NCI-H146 (cell line): ENCODE results near the gene NELL1.
A peak's percentile ranks its signal among the peaks of the same experiment; 100 is the strongest.

Source experiments
- DNase-seq: peaks from one replicate; lab custom pipeline; 2025; lab: John Stamatoyannopoulos, UW

The NELL1 gene

DNA sequence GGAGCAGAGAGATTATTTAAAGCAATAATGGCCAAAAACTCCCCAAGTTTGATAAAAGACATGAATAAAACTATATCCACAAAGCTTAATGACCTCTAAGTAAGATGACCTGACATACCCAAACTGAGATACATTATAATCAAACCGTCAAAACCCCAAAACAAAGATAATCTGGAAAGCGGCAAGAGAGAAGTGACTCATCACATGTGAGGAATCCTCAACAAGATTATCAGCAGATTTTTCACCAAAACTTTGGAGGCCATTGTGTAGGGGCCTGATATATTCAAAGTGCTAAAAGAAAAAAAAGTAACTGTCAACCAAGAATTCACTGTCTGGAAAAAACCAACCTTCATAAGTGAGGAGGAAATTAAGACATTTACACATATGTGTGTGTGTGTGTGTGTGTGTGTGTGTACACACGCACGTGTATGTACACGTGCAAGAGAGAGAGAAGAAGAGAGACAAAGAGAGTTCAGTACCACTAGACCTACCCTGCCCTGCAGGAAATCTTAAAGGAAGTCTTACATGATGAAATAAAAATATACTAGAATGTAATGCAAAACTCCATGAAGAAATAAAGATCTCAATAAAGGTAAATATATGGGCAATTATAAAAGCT is 752.4 kb downstream of the NELL1 start:
- no peak for DNase-seq

DNA sequence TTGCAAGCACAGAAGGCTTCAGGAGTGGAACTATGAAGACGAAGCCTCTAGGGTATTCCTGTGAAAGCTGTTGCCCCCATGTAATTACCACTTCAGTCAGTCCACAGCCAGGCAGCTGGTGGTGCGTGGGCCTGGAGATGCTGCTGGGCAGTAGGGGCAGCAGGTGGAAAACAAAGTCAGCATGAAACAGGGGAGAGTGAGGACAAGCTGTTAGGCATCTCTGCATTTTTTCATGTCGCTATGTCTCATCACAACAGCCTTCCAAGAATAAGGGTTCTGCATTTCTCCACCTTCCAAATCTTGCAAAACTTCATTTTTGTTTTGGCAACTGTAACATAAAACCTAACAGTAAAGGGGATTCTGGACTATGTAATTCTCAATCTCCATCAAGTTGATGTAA is 757.5 kb downstream of the NELL1 start:
- DNase-seq: peak; percentile 46

GRCh38 chr11:21427726-21428125 is 758.3 kb downstream of the NELL1 start:
- DNase-seq: no peak

- peak; percentile 13 for DNase-seq
Observed at GRCh38 chr11:21428796-21429195, 759.4 kb downstream of the NELL1 start.

- no peak for DNase-seq
Observed at GRCh38 chr11:21429401-21429800, 760.0 kb downstream of the NELL1 start.

DNA sequence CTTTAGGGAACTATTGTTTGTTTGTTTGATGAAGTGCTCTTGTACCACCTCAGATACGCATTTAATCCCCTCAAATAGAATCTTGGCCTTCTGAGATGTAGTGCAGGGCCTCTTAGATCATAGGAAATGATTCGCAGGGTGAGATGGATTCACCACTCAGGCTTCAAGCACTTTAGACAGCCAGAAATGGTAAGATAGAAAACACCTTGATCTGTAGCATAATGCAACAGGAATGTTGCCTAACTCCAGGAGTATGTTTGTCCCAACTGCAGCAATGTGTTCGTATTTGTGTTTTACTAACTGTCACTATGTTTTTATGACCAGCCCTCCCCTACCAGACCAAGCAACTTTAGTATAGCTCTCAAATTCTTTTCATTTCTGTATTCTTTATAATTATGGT is 761.2 kb downstream of the NELL1 start:
- no peak for DNase-seq

DNA sequence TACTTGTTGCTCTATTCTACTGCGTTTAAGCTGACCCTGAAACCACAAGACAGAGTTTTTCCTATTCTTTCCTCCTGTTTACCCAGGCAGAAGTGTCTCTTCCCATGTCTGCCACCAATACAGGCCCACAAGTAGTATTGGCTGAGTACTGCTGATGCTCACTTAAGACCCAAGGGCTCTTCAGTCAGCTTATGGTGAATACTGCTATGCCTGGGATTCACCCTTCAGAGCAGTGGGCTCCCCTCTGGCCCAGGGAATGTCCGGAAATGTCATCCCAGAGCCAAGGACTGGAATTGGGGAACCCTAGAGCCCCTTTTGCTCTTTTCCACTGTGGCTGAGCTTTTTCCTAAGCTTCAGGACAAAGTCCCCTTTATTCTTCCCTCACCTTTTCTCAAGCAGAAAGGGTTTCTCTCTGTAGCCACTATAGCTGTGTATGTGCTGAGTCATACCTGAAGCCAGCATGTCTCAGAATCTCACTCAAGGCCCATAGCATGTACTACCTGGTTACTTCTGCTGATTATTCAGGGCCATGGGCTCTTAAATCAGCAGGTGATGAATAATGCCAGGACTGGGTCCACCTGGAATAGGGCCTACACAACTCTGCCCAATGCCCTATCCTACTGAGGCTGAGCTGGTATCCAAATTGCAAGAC is 777.7 kb downstream of the NELL1 start:
- no peak for DNase-seq

DNA sequence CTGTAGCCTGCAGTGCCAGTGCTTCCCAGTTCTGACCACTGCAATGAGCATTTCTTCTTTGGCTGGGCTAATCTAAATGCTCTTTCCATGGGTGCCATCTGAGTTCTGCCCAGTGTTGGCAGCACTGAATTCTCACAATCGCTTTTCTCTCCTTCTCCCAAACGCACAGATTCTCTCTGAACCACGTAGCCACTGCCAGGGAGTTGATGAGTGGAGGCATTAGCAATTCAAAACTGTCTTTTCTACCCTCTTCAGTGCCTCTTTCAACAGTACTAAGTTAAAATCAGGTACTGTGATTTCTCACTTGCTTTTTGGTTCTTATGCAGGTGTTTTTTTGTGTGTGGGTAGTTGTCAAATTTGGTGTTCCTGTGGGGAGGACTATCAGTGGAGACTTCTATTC is 778.5 kb downstream of the NELL1 start:
- DNase-seq: no peak

DNA sequence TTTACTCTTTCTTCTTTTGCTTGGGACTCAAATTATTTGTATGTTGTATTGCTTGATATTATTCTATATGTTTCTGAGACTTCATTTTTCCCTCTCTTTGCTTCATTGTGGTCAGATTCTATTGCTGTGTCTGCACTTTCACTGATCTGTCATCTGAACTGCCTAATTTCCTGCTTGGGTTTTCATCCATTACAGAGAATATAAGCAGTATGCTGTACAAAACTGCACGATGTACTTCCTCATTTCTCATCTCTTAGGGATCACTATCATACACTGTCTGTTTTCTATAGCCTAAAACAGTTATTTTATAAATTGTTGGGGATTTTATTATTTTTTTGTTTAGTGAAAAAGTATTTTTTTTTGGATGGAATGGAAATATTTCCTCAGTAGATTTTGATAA is 786.8 kb downstream of the NELL1 start:
- no peak for DNase-seq

- DNase-seq: no peak
Observed at GRCh38 chr11:21460082-21460481, 790.7 kb downstream of the NELL1 start.

DNA sequence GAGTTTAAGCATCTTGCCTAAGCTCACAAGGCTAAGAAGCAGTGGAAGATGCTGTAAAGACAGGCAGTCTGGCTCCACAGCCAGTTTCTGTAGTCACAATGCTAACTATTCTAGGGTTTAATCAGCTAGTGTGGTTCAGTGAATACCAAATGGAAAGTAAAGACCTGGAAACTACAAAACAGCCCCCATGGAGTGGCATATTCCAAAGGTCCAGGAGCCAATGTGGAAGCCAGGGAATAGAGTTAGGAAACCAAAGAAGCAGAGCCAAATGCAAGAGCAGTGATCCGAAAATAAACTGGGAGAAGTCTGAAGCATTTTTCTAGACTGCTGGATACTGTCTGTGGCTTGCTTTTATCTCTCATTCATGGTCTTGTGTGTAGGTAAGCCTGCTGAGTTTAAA is 792.3 kb downstream of the NELL1 start:
- DNase-seq: no peak

GRCh38 chr11:21464601-21465193 is 795.3 kb downstream of the NELL1 start:
- no peak for DNase-seq

- peak; percentile 5 for DNase-seq
Observed at GRCh38 chr11:21465203-21465602, 795.8 kb downstream of the NELL1 start.

DNA sequence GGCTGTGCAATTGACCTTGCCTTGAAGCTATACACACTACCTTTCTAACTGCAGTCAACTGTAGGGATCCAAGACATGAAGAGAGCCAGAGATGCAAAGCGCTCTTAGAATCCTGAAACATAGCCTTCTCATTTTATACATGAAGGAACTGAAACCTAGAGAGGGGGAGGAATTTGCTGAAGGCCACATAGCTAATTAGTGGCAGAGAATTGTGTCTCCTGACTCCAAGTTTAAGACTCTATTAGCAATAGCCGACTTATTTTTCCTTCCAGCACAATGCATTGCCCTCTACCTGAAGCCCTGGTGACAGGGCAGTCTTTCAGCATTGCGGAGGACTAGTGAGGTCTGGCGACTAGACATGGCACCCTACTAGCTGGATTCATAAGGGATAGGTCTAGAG is 796.5 kb downstream of the NELL1 start:
- DNase-seq: no peak

DNA sequence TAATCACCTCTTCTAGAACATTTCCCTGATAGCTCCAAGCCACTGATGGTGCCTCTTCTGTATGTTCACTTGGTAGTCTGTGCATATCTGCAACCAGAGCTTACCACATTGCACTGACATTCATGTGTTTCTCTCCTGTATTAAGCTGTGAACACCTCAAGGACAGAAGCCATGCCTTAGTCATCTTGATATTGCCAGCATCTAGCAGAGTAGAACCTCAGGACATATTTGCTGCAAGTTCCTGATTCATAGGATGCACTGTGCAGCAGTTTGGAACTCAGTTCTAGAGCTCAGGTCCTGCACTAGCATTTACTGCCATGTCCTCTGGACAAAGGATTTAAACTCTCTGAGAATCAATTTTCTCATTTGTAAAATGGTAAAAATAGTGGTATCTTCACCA is 801.1 kb downstream of the NELL1 start:
- no peak for DNase-seq

- no peak for DNase-seq
Observed at GRCh38 chr11:21472261-21472660, 802.9 kb downstream of the NELL1 start.

DNA sequence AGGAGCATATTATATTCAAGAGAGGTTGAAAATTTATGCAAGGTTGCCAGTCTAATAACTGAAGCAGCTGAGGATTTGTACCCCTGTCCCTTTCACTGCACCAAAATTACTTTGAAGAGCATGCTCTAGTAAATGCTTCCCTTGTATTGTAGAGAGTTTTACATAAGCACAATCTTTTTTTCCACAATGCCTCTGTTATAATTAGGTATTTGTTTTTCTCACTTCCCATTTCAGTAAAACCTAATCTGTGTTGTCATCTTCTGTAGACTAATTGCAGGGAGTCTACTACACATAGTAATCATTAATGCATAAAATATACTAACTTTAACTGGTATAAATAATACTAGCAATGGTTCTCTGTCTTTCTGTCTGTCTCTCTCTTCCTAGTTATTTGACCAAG is 805.1 kb downstream of the NELL1 start:
- no peak for DNase-seq

- peak; percentile 9 for DNase-seq
Observed at GRCh38 chr11:21475276-21475675, 805.9 kb downstream of the NELL1 start.

- no peak for DNase-seq
Observed at GRCh38 chr11:21476588-21476987, 807.2 kb downstream of the NELL1 start.

GRCh38 chr11:21480240-21480639 is 810.9 kb downstream of the NELL1 start:
- no peak for DNase-seq

DNA sequence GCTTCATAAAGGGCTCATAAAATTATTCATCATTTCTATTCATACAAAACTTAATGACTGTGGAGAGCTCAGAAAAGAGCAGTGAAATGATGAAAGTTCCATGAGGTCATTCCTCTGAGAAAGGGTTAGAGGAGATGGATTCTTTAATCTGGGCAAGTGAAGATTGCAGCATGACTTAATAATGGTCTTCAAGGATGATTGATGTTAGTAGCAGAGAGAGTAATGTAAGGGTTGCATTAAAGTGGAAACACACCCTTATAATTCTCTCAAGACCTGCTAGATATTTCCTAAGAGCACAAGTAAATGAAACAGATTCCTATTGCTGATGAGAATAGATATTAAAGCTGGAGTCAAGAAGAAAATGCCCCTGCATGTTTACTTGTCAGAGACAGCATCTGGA is 811.9 kb downstream of the NELL1 start:
- no peak for DNase-seq

- no peak for DNase-seq
Observed at GRCh38 chr11:21484039-21484438, 814.7 kb downstream of the NELL1 start.

GRCh38 chr11:21485006-21485405 is 815.6 kb downstream of the NELL1 start:
- DNase-seq: no peak

- DNase-seq: no peak
Observed at GRCh38 chr11:21485426-21485825, 816.0 kb downstream of the NELL1 start.
